Activated CD4-positive, alpha-beta T cell treated with anti-CD3 and anti-CD28 coated beads, Interleukin-2, amount 50 U/mL, for 1 hour (primary cell): ENCODE measurements around the gene TAGLN.
"Not testable (repeated sequence)": the region's sequence is repeated elsewhere in the genome, so short reads cannot be mapped to it uniquely, and the experiment has no call there.

Experiments used
- DNase-seq: peaks from one replicate; pipeline ENCODE4 v3.0.0-alpha.2; 2020

Gene TAGLN

GRCh38 chr11:117181586-117182550, 17.3 kb upstream of the TAGLN start:
- no peak for DNase-seq

- no peak for DNase-seq
These were observed 16.6 kb upstream of the TAGLN start for GRCh38 chr11:117182551-117182935.

DNA sequence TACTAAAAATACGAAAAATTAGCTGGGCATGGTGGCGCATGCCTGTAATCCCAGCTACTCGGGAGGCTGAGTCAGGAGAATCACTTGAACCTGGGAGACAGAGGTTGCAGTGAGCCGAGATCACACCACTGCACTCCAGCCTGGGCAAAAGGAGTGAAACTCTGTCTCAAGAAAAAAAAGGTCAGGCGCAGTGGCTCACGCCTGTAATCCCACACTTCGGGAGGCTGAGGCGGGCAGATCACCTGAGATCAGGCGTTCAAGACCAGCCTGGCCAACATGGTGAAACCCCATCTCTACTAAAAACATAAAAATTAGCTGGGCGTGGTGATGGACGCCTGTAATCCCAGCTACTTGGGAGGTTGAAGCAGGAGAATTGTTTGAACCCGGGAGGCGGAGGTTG, 16.0 kb upstream of the TAGLN start:
- DNase-seq, result not testable (repeated sequence)

DNA sequence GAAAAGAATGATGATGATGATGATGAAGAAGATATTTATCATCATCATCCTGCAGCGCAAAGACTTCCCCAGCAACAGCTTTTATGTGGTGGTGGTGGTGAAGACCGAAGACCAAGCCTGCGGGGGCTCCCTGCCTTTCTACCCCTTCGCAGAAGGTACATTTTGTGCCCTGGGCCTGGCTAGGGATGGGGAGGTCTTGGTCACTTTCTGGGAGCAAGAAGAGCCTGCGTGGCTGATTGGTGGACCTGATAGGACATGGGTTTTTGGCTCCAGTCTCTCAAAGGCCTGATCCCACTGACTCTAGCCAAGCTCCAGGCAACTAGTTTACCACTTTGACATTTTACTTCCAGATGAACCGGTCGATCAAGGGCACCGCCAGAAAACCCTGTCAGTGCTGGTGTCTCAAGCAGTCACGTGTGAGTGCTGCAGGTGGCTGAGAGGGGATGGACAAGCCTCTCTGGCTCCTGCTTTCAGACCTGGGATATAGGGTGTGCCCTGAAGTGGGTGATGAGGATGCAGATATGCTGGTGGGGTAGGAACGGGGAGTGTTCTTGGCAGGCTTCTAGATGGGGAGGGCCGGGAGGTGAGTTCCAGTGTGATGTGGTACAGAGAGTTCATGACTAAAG, 15.3 kb upstream of the TAGLN start:
- DNase-seq, result no peak

- no peak for DNase-seq
These were observed 13.3 kb upstream of the TAGLN start for GRCh38 chr11:117185736-117186430.

DNA sequence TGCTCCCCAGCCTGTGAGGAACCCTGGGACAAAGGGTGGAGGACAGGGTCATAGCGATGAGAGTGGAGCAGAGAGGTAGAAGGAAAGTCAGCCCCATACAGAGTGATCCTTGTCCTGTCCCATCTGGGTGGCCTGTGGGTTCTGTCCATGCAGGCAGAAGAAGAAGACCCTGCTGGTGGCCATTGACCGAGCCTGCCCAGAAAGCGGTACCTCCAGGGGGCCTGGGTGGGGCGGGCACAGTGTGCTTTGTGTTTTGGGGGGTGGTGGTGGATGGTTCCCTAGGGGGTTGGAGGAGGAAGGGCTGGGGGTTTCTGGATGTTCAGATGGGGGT, 12.8 kb upstream of the TAGLN start:
- no peak for DNase-seq

DNA sequence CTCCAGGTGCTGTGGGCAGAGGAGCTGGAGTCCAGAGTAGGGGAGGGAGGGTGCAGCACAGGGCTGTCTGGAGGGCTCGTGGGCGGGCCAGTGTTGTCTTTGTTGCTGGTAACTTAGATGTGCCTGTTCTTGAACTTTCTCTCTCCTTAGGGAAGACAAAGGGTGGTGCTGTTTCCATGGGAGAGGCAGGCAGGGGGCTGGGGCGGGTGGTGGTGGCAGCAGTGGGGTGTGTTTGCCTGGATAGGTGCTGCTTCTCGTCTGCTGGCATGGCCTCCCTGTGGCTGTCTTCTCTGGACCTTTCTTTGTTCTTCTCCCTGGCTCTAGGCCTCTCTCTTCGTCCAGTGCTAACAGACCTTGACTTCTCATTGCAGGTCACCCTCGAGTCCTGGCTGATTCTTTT, 12.2 kb upstream of the TAGLN start:
- DNase-seq, result no peak

GRCh38 chr11:117187428-117187798, 11.8 kb upstream of the TAGLN start:
- no peak for DNase-seq

GRCh38 chr11:117187799-117188481, 11.2 kb upstream of the TAGLN start:
- DNase-seq, result no peak

DNA sequence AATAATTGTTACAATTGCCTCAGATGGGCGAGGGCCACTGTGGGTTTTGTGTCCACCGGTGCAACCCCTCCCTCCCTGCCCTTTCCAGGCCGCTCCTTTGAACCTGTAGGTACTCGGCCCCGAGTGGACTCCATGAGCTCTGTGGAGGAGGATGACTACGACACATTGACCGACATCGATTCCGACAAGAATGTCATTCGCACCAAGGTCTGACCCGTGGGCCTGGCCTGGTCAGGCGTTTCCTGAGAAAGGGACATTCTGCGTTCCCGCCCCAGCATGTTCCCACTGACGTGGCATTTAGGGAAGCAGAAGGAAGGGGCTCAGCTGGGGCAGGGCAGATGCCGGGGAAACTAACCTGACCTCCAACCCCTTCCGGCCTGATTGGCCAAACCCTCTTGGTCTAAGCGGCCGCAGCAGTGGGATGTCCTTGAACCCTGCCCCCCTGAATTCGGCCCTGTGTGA, 10.5 kb upstream of the TAGLN start:
- no peak for DNase-seq

- DNase-seq, result no peak
These were observed 9.8 kb upstream of the TAGLN start for GRCh38 chr11:117189191-117189940.

DNA sequence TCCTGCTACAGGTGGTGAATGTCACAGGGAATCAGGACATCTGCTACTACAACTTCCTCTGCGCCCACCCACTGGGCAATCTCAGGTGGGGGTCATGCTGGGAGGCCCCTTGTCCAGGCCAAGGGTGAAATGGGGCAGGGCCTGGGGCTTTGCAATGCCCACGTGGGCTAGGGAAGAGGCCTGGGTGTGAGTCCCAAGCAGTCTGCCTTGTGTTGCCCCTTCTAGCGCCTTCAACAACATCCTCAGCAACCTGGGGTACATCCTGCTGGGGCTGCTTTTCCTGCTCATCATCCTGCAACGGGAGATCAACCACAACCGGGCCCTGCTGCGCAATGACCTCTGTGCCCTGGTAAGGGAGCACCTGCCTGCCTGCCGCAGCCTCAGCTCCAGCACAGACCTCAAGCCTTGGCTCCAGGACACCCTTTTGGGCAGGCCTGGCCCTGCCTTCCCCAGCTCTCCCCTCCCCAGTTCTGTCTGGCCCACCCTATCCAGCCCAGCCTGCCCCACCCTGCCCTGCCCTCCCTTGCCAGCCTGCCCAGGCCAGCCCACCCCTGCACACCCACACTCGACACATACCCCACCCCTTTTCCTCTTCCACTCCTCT, 9.1 kb upstream of the TAGLN start:
- DNase-seq, result no peak

DNA sequence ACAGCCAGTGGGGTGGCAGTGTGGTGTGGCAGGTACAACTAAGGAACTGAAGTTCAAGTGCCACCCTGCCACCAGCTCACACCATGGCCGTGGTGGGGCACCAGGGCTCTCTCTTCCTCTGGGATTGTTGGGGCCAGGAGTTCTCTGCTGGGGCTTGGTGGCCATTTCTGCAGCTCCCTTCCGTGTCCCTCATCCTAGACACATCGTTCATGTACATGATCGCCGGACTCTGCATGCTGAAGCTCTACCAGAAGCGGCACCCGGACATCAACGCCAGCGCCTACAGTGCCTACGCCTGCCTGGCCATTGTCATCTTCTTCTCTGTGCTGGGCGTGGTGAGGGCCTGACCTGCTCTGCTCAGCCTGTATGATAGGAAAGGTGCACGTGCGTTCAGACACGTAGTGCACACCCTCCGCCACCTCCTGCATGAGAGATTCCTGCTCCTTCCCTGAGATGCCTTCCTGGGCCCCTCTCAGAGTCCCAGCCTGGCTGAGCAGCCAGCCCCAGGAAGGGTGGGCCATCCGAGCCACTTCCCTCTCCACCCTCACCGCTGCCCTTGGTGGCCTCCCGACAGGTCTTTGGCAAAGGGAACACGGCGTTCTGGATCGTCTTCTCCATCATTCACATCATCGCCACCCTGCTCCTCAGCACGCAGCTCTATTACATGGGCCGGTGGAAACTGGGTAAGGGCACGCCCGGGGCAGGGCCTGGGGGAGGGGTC, 7.3 kb upstream of the TAGLN start:
- no peak for DNase-seq

DNA sequence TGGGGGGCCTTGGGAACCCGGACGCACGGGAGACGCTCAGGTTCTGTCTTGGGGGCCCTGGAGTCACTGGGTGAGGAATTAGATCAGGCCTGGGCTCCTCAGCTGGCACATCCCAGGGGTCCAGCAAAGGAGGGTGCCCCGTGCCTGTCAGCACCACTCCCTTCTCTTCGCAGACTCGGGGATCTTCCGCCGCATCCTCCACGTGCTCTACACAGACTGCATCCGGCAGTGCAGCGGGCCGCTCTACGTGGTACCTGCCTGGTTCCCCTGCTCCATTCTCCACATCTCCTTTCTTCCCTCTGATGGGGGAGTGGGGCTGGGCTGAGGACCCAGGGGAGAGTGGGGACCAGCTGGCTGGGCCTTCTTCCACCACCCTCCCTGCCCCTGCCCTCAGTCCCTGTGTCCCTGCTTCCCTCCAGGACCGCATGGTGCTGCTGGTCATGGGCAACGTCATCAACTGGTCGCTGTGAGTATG, 6.7 kb upstream of the TAGLN start:
- no peak for DNase-seq

DNA sequence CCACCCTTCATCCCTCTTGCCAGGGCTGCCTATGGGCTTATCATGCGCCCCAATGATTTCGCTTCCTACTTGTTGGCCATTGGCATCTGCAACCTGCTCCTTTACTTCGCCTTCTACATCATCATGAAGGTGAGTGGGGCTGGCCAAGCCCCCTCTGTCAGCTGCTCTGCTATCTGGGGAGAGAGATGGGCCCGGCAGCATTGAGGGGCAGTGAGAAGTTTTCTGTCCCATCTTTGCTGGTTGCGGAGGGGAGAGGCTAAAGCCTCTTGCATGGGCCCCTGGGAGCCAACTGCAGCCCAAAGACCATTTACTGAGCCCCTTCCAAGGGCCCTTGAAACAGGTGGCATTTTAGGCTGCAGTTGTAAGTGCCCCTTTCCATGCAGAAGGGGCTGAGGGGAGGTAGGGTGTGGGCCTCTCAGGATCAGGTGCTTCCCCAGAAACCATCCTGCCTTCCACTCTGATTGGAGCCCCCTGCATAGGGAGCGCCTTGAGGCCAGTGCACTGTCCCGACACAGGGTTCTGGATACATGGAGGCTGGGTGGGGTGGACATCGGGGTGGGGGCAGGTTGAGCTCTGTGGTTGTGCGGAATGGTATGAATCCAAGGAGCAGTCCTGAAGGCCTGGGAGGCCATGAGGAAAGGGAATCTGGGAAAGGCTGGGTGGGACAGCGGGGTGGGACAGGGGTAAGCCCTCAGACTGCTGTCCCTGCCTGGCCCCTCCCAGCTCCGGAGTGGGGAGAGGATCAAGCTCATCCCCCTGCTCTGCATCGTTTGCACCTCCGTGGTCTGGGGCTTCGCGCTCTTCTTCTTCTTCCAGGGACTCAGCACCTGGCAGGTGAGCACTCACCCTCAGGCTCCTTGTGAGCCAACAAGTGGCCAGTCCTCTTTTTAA, 5.8 kb upstream of the TAGLN start:
- DNase-seq, result no peak

- no peak for DNase-seq
These were observed 4.9 kb upstream of the TAGLN start for GRCh38 chr11:117194267-117194666.

GRCh38 chr11:117195258-117195657, 3.9 kb upstream of the TAGLN start:
- DNase-seq, result no peak

GRCh38 chr11:117195761-117196160, 3.4 kb upstream of the TAGLN start:
- DNase-seq, result no peak

GRCh38 chr11:117197006-117197405, 2.2 kb upstream of the TAGLN start:
- DNase-seq, result no peak
